ENCODE results near the gene FGD6.
"Not testable (repeated sequence)": the region's sequence is repeated elsewhere in the genome, so short reads cannot be mapped to it uniquely, and the experiment has no call there.

Gene FGD6

DNA sequence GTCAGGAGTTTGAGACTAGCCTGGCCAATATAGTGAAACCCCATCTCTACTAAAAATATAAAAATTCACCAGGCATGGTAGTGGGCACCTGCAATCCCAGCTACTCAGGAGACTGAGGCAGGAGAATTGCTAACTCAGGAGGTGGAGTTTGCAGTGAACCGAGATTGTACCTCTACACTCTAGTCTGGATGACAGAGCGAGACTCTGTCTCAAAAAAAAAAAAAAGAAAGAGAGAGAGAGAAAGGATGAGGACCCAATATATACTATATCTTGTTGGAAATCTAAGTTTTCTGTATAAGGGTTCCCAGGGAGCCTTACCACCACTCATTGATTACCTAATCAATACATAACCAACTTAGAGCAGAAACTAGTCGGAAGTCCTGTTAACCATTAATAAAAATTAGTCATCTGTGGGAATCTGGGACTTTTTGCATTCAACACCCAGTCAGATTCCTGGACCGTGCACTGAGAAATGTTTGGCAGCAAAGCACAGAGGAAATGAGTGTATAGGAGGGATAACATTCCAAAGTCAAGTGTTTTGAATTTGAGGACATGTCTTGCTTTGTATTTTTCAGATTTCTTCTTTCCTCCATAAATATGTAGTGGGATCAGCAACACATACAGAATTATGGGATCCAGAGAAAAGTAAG lies 99.0 kb downstream of the FGD6 start:
- DNase-seq: no peak

DNA sequence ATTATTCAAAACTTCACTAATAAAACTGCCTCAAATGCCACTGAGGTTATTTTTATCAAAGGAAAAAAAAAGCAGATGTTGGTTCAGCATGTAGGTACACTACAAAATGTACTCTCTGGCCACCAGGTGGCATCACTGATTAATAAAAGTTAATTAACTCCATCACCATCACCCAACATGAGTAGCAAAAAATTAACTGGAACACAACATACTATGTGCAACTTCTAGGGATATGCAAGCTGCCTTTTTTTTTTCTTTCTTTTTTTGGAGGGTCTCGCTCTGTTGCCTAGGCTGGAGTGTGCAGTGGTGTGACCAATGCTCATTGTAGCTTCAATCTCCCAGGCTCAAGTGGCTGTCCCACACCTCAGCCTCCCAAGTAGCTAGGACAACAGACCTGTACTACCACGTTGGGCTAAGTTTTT lies 100.1 kb downstream of the FGD6 start:
- peak; percentile 63 for DNase-seq

DNA sequence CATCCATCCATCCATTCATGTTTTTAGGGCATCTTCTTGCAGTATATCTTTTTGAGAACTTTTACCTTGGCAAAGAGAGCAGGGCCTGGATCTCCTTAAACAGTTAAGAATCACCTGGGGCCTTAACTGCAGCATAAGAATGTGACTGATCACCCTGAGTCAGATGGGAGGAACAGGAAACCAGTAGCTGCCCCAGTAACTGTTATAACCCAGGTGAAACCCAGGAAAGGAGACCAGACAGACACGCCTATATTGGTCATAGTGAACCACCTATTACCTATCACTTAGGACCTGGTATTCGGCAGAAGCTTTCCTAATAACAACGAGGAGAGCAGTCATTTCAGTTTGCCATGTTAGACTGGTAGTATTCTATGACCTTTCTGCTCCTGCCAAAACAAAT lies 100.5 kb downstream of the FGD6 start:
- no peak for DNase-seq

DNA sequence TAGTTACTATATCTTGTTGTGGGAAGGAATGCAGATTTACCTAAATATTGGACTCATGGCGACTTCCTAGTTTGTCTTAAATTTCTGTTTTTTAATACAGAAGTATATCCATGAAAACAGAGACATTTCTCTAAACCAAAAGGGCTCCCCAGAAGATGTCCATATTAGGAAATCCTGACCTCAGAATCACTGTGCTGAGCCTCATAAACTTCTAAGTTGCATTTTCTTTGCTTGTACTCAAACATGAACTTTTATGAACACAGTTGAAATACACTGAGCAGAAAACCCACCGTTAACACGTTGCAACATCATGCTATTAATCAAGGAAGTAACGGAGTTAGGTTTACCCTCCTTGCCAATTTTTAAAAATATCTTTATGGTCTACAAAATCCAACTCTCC lies 100.9 kb downstream of the FGD6 start:
- no peak for DNase-seq

DNA sequence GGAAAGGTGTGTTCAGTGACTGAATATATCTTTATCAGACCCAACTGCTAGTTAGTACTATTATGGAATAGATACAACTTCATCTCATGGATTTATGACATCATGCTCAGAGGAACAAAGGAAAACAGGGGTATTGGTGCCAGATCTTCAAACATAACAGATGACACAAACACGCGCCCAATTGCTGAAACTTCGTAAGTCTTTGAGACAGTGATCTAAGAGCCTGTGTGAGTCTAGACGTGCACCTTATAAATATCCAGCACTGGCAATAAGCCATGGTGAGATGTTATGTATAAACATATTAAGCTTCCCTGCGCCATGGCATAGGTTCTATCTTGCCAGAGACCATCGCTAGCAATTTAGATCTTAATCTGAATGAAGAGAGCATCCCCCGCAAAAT lies 101.6 kb downstream of the FGD6 start:
- no peak for DNase-seq

DNA sequence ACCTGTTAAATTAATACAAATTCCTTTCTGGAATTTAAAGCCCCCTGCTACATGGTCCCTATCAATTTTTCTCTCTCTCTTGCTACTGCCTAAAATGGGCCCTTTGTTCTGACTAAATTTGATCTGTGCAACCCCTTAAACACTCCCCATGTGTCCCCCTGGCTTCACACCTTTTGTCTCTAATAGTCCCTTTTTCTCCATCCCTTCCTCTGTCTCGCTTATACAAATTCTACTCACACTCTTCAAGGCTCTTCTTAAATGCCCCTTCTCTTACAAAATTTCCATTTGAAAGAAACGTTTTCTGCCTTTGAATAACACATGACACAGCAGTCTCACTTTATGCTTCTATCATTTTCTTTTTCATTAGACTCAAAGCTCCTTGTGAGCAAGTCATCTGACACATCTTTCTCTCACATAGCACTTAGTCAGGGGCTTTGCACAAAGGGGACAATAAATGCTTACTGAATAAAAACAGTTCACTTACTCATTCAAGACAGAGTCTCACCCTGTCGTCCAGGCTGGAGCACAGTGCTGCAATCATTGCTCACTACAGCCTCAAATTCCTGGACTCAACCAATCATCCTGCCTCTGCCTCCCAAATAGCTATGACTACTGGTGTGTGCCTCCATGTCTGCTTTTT lies 102.4 kb downstream of the FGD6 start:
- no peak for DNase-seq

DNA sequence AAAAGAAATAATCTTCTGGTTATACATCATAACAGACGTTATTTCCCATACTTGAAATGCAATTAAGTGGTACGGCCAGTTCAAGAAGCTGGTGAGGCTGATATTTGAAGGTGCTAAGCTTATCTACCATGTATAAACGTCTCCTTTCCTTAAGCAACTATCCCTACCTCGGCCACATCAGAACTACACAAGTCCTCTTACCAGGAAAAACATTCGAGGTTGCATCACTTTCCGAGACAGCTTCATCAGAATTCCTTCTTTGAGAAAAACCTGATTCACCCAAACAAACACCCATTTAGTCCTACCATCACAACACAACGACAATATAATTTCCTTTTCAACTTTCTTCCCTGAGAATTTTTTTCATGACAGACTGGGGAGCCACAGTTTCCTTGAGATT lies 109.9 kb downstream of the FGD6 start:
- DNase-seq: no peak

DNA sequence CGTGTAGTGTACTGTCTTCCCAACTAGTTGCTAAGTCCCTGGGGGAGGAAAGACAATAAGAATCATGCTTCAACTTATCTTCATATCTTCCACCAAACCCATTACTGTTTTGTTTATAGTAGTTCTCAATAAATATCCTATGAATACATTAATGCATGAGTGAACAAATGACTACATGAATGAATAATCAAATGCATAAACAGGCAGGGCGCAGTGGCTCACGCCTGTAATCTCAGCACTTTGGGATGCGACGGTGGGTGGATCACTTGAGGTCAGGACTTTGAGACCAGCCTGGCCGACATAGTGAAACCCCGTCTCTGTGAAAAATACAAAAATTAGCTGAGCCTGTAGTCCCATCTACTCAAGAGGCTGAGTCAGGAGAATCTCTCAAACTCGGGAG lies 111.7 kb downstream of the FGD6 start:
- no peak for DNase-seq

DNA sequence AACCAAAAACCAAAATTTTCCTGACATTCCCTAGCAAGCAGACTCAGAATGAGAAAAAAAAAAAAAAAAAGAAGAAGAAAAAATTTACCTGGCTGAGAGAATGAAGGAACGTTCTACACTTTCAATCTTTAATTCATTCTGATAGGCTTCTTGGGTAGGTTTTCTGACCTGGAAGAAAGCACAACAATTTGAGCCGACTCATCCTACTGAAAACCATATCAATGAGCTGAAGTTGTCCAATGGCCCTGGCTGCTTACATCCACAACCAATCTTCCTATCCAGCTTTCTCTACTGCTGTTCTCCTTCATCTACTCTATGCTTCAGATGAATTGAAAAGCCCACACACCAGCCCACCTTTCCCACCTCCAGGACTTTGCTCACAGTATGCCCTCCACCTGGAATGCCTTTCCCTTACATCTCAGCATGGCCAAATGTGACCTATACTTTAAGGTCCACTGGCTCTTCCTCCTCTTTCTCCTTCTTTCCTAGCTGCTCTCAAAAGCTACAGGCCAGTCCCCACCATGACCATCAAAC lies 112.3 kb downstream of the FGD6 start:
- no peak for DNase-seq

DNA sequence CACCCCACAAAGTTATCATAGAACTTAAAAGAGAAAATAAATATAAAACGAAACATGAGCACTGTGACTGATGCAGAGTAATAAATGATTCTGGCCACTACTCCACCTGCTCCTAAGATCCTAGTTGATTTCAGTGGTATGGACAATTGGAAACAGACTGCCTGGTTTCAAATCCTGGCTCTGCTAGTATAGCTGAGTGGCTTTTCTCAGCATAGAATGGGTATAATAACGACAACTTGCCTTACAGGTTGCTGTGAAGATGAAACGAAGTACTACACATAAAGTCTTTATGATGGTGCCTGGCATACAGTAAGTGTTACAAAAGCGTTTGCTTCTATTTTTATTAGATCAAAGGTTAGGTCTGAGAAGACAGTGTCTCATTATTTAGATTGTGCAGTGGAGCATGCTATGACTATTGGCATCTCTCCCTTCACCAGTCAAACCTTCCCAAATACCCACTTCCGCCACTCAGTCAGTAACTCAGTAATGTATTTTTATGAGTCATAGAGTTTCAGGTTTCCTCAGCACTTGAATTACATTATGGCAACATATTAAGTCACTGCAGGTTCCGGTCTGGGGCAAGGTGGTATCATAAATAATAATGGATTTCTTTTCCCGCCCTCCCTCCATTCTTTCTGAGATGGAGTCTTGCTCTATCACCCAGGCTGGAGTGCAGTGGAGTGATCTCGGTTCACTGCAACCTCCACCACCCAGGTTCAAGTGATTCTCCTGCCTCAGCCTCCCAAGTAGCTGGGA lies 114.2 kb downstream of the FGD6 start:
- peak; percentile 1 for DNase-seq

DNA sequence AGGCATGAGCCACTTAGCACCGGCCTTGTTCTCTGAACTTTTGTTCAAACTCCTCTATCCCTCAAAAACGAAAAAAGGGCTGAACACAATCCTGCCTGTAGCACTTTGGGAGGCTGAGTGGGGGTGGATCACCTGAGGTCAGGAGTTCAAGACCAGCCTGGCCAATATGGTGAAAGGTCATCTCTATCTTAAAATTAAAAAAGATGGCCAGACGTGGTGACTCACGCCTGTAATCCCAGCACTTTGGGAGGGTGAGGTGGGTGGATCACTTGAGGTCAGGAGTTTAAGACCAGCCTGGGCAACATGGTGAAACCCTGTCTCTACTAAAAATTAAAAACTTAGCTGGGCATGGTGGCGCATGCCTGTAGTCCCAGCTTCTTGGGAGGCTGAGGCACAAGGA lies 115.3 kb downstream of the FGD6 start:
- not testable (repeated sequence) for DNase-seq

DNA sequence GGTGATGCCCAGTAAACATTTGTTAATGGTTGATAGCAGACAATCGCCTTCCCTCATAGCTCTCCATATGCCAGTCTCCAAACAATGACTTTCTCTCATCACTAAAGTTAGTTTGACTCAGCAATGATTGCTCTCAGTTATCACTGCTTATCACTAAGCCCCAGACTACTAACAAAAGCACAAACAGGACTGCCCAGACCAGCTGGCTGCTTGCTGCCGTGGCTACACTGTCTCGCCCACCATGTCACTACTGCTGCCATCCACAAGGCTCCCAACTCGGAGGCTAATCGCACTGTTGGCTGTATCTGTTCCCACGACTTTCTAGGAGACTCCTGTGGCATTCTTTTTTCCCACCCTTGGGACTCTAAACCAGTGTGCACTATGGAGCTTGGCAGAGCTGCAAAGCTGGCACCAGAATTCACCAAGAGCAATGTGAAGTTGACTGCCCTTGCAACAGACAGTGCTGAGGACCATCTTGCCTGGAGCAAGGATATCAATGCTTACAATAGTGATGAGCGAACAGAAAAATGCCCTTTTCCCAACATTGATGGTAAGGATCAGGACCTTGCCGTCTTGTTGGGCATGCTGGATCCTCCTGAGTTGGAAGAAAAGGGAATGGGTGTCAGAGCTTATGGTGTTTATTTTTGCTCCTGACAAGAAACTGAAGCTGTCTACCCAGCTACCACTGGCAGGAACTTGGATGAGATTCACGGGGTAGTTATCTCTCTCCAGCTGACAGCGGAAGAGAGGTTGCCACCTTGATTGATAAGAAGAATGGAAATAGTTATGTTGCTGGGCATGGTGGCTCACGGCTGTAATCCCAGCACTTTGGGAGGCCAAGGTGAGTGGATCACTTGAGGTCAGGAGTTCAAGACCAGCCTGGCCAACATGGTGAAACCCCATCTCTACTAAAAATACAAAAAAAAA lies 116.7 kb downstream of the FGD6 start:
- DNase-seq: no peak

DNA sequence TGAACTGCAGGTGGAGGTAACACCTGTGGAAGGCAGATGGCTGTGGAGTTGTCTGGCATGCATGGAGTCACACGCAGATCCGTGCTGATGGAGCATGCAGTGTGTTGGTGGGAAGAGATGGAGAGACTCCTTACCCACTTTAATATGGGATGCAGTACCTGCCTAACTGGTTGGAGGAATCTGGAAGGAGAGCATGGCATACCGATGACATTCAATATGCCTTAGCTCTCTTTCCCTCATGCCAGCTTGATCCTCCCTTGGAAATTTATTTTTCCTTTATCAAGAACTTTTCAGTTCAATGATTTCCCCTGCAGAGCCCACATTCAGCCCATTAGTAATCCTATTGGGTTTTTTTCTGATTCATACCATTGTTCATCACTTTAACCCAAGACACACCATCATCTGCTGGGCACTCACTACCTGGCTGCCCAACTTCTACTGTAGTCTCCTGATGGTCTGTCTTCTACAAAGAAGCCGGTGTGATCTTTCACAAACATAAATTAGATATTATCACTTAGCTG lies 117.9 kb downstream of the FGD6 start:
- no peak for DNase-seq

DNA sequence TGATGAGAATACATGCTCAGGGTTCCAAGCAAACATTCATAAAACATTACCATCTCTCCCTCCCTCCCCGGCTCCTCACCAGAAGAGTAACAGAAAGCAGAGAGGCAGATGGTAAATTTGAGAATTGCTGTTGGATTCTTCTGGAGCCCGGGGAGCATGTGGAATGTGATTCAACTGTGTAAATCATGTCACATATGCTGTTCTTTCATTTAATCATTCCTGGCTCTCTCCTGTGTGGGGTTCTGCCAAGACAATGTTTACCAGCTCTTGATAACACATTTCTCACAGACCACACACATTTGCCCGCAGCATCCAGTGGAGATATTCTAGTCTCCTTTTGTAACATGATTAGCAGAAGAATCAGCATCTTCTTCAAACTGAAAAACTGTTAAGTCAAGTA lies 120.4 kb downstream of the FGD6 start:
- DNase-seq: no peak

DNA sequence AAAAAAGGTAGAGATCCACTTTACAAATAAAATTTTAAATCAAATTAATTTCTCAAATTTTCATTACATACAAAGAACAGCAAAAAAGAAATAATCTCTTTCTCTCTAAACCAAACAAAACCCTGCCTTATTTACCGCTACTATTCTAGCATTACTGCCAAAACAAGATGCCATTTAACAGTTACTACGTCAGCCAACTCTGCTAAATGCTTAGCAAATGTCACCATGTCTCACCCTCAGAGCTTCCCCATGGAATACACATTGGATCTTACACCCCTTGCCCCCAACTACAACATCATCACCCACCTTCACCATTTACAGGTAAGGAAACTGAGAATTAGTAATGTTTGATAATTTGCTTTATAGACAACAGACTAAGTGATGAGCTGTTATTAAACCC lies 120.9 kb downstream of the FGD6 start:
- no peak for DNase-seq

DNA sequence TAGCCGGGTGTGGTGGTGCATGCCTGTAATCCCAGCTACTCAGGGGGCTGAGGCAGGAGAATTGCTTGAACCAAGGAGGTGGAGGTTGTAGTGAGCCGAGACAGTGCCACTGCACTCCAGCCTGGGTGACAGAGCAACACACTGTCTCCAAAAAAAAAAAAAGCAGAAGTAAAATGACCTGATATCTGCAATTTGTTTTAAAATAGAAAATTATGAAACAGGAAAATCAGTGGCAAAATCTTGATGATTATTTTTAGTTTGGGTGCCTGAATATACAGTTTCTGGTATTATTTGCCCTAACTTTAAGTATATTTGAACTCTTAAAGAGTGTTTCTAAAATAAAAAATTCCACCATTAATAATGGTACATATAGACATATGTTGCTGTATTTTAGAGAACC lies 121.4 kb downstream of the FGD6 start:
- not testable (repeated sequence) for DNase-seq

DNA sequence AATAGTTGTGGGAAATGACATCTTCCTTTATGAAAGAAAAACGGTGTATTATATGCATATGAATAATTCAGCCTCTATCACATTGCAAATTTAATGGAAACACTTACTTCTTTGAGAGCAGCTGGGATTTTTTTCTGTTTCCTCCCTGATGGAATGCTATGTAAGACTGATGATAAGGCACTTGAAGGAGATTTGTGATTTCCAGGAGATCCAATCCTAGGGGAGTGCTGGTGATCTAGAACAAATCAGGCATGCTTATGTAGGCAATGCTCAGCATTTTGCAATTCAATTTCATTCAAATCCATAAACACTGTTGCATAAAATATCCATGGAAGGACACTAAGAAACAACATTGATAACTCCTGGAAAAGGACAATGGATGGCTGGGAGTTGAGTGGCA lies 127.8 kb downstream of the FGD6 start:
- no peak for DNase-seq

DNA sequence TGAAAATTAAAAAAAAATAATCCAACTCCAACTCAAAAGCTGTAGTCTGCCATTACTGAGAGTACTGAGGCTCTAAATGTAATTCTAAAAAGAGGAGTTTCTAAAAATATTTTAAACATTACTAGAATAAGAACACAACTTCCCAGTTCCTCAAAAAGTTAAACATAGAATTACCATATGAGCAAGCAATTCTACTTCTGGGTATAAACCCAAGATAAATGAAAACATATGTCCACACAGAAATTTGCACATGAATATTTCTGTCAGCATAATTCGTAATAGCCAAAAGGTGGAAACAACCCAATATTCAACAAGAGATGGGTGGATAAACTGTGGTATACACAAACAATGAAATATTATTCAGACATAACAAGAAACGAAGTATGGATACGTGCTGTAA lies 128.9 kb downstream of the FGD6 start:
- no peak for DNase-seq

DNA sequence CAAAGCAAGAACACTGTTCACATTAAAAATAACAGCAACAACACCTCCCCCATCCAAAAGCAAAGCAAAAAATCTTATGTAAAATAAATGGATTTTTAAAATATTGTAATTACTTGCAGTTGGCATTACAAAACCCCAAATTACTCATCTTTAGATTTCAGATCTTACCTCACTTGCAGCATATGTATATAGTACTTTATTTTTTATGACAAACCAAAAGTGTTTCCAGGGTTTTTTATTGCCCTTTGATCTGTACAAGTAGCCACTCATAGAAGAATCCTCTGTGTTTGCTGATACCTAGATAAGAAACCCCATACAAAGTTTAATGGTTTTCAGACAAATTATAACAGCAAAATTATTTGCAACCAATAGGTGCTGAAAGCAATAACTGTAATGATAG lies 131.7 kb downstream of the FGD6 start:
- DNase-seq: no peak

DNA sequence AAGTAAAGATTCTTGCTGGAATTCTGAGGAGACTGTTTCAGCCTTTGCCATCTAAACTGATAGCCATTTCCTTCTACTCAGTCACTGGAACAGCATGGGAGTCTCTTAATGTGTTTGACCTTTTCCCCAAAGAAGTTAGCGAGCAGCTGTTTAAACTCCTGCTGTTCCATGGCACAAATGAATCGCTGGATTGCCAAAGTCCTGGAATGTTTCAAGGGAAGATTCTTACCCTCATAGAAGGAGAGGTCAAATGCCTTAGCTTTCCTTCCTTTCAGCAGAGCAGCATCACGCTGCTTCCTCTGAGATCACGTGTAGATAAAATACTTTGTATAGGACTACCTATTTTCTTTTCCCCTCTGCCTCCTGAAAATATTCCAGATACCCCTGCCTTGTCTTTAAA lies 133.3 kb downstream of the FGD6 start:
- no peak for DNase-seq

DNA sequence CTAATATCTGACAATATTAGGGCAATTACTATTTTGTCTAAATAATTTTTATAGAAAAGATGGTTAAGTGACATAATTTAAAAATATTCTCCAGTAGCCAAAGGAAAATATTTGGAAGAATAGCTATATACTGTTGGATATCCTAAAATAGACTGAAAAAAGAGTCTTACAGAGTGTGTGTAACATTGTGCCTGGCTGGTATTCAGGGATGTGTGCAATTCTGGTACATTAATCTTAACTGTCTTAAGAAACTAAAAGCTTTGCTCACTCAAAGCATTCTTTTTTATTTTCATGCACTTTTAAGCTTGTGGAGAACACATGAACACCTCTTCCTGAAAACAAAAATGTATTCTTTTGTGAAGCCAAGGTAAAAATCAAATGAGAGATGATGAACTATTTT lies 133.8 kb downstream of the FGD6 start:
- no peak for DNase-seq

DNA sequence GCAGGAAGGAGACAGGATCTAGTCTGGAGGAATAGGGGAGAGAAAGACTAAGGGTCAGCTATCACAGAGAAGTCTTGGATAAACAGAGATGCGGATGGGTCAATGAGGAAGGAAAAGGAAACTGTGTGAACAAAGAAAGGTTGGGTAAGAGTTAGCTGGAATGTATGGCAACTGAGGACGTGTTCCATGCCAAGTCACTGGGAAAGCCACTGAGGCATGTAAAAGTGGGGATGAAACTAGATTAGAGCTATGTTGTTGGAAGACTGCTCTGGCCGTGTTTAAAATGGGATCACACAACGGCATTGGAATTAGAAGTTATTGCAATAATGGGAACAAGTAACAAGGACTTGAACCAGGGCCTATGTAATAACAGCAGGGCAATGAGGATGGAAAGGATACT lies 139.9 kb downstream of the FGD6 start:
- DNase-seq: no peak

DNA sequence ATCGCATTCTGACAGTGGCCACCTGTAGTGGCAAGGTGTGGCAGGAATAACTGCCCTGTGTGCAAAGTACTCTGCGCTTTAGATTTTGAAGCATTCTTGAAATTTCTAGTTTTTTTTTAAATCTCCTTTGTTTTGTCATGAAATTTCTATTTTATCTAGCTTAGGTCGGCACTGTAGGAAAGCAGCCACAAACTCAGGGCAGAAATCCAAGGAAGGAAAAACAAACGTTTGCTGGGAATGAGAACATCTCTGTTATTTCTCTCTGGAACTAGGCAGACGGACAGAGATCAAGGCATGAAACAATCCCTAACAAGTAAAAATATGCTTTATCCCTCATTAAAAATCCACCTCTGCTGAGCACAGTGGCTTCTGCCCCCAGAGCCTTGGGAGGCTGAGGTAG lies 142.5 kb downstream of the FGD6 start:
- no peak for DNase-seq
